Stimulated activated CD8-positive, alpha-beta memory T cell treated with anti-CD3 and anti-CD28 coated beads, Interleukin-2, amount 100 ng/mL, for 48 hours (primary cell): ENCODE data around the gene SMO.
"Not testable (repeated sequence)": the region's sequence is repeated elsewhere in the genome, so short reads cannot be mapped to it uniquely, and the experiment has no call there.

Experiments used
- DNase-seq, 2 donors: peaks; one replicate each; pipeline ENCODE4 v3.0.0-alpha.2; 2020; ENCODE audit warnings: low read depth in 2 of 2

SMO gene

DNA sequence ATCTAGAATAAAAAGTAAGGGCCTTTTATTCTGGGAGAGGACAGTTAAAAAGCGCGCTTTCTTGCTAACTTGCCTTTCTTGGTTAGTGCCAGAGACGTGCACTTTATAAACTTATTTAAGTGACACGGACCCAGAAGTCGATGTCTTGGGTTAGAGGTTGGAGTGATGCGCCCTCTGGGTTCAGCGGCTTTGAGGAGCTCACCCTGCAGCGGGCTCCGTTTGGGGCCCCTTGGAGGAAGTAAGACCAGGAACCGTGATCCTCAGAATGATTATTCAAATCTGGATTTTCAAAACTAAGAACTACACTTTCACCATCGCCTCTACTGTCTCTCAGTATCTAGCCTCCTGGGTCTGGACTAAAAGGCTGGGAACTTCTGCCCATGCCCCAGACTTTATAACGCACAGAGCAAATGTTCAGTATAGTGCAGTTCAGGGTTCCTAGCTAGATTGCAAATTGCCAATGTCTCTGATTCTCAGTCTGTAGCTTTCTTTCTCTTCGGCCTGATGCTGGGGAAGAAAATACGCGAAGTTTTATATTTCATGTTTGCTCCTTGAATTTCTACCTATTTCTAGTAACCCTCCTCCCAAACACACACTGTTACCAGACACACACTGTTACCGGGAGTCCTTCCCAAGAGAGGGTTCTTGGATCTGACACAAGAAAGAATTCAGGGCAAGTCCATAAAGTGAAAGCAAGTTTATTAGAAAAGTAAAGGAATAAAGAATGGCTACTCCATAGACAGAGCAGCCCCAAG lies 18.6 kb upstream of the SMO start:
- no peak for DNase-seq

GRCh38 chr7:129170441-129171021 lies 17.9 kb upstream of the SMO start:
- DNase-seq: no peak

DNA sequence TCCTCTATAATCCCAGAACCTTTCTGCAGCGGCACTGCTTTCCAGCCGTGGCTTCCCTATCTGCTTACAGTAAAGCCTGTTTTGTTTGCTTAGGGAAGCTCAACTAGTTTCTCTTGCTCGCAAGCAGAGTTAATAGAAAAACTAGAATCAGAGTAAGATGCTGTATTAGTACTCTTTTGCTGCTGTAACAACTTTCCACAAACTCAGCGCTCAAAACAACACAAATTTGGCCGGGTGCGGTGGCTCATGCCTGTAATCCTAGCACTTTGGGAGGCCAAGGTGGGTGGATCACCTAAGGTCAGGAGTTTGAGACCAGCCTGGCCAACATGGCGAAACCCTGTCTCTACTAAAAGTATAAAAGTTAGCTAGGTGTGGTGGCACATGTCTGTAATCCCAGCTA lies 14.6 kb upstream of the SMO start:
- DNase-seq: not testable (repeated sequence)

DNA sequence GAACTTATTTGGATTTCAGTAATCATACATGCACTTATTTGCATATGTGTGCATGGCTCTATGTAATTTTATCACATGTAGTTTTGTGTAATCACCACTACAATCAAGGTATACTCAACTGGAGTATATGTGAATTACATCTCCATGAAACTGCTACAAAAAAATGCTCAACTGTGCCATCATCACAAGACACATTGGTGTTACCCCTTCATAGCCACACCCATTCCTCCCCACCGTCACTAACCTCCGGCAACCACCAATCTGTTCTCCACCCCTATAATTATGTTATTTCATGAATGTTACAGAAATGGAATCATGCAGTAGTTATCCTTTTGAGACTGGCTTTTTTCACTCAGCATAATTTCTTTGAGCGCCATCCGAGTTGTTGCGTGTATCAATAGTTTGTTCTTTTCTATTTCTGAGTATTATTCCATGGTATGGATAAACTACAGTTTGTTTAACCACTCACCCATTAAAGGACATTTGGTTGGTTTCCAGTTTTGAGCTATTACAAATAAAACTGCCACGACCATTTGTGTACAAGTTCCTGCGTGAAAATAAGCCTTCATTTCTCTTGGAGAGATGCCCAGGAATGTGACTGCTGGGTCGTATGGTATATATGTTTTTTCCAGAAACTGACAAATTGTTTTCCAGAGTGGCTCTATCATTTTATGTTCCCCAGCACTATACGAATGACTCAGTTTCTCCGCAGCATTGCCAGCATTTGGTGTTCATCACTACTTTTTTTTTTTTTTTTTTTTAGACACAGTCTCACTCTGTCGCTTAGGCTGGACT lies 11.3 kb upstream of the SMO start:
- no peak for DNase-seq

GRCh38 chr7:129184981-129185670 lies 3.3 kb upstream of the SMO start:
- DNase-seq: no peak

GRCh38 chr7:129186749-129187260 lies 1.6 kb upstream of the SMO start:
- no peak for DNase-seq

DNA sequence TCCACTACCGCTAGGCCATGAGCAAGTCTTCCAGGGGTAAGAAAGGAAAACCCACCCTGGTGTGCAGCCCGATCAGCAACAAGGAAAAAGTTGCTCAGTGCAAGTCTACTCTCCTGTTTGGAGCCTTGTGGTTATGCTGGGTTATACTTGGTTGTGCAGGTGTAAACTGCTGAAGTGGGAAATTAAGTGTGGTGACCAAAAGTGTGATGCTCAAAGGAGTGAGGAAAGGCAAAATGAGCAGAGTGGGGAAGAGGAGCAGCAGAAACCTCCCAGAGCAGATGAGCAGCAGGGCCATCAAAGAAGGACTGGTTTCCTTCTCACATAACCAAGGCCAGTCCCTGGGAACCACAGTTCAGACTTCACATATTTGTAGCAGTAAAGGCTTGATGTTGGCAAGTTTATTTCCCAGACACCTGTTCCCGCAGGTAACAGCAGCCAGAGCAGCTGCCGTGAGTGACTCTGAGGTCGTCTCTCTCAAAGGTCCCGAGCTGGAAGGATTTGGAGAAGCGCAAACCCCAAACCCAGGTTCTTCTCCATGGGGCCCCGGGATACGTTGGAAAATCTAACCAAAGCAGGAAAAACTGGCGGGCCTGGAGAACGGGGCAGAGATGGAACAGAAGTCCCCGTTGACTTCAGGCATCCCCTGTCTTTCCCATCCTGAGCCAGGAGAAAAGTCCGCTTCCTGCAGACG lies 607 bp upstream of the SMO start:
- DNase-seq: no peak

DNA sequence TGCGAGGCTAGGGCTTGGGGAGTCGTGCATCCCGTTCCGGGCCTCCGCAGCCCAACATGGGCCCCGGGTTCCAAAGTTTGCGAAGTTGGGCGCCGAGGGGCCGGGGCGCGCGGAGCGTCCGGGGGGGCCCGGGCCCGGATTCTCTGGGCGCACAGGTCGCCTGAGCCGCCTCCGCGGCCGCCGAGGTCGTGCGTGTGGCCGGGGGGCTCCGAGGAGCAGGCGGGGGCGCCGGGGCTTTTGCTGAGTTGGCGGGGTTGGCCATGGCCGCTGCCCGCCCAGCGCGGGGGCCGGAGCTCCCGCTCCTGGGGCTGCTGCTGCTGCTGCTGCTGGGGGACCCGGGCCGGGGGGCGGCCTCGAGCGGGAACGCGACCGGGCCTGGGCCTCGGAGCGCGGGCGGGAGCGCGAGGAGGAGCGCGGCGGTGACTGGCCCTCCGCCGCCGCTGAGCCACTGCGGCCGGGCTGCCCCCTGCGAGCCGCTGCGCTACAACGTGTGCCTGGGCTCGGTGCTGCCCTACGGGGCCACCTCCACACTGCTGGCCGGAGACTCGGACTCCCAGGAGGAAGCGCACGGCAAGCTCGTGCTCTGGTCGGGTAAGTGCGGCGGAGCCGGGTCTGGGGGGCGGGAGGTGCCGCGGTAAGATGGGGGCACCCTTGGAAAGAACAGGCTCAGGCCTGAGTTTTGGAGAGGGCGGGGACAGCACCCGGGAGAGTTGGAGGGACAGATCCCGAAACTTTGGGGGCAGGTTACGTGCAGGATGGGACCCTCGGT lies 643 bp downstream of the SMO start:
- DNase-seq: no peak

GRCh38 chr7:129189661-129190310 lies 1.4 kb downstream of the SMO start:
- no peak for DNase-seq

DNA sequence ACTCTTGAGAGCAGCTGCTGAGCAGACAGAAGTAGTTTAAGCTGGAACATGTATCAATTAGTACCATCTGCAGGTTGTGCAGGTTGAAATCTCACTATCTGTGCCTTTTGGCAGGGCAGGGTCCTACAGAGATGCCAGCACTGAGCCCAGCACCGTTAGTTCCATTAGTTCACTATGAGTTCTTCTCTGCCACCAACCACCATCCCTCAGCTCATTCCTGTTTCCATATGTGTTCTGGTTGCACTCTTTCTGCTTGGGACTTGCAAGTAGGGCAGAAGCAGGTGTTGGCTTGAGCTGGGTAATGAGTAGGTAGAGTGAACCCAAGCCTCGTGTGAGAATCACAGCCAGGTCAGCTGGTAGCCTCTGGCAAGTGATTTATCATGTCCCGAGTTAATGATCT lies 2.8 kb downstream of the SMO start:
- DNase-seq: no peak

GRCh38 chr7:129193892-129194291 lies 5.5 kb downstream of the SMO start:
- no peak for DNase-seq

- DNase-seq: no peak
Observed at GRCh38 chr7:129197771-129198170, 9.3 kb downstream of the SMO start.

DNA sequence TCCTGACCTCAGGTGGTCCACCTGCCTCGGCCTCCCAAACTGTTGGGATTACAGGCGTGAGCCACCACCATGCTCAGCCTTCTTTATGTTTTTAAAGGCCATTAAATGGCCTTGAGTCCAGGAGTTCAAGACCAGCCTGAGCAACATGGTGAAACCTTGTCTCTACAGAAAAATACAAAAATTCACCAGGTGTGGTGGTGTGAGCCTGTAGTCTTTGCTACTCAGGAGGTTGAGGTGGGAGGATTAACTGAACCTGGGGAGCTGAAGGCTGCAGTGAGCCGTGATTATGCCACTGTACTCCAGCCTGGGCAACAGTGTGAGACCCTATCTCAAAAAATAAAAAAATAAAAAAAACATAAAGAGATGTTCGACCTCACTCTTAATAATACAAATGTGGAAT lies 11.0 kb downstream of the SMO start:
- no peak for DNase-seq

GRCh38 chr7:129202058-129202777 lies 13.8 kb downstream of the SMO start:
- no peak for DNase-seq

- DNase-seq: no peak
Observed at GRCh38 chr7:129203050-129203741, 14.8 kb downstream of the SMO start.

DNA sequence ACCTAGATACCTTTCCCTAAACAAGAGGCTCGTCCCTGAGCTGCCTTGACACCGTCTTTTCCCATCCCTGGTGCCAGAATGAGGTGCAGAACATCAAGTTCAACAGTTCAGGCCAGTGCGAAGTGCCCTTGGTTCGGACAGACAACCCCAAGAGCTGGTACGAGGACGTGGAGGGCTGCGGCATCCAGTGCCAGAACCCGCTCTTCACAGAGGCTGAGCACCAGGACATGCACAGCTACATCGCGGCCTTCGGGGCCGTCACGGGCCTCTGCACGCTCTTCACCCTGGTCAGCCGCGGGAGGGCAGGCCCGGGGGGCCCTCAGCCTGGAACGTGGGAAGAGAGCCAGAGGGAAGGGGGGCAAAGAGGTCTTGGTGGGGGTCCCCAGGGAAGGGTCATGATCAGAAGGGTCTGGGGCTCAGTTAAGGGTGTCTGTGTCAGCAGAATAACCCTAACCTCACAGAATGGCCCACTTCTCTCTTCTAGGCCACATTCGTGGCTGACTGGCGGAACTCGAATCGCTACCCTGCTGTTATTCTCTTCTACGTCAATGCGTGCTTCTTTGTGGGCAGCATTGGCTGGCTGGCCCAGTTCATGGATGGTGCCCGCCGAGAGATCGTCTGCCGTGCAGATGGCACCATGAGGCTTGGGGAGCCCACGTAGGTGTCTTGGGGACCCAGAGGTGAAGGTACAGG lies 16.8 kb downstream of the SMO start:
- DNase-seq: no peak

GRCh38 chr7:129205987-129206785 lies 17.8 kb downstream of the SMO start:
- DNase-seq: no peak
